ENCODE data around the gene KRT75. TPM values are rescaled to one million over a fixed set of nuclear protein-coding genes. Genes with fewer than 3 reads are reported as not detected.
A peak's percentile ranks its signal among the peaks of the same experiment; 100 is the strongest.

KRT75 gene
- total and polyA plus RNA-seq, 2 of the 4 experiments (the other 2 are of a cell fraction) = not detected

GRCh38 chr12:52436000-52436827 lies 2.0 kb upstream of the KRT75 start:
- Histone ChIP-seq H3K27ac (ENCODE audit: insufficient read depth, low read length) (no peak overlapping the region), H3K18ac (ENCODE audit: low read depth, low read length) (no peak overlapping the region), H3K4me1 (ENCODE audit: control insufficient read depth, insufficient read depth, low read length) (no peaks in the 10 kb centered on the region; the same call in 1 of the 2 replicates), H3K27me3 (ENCODE audit: control insufficient read depth, insufficient read depth, low read length) (peaks cover 10% of the 10 kb centered on the region), H4K20me1 (ENCODE audit: insufficient read depth, low read length) (no peaks in the 10 kb centered on the region), H3K4ac (ENCODE audit: low read depth, low read length) (no peak overlapping the region), H2BK5ac (ENCODE audit: low read depth, low read length, poor library complexity, severe bottlenecking) (no peak overlapping the region), H2AK5ac (ENCODE audit: low read depth, low read length) (no peak overlapping the region), H2BK15ac (ENCODE audit: low read depth, low read length) (no peak overlapping the region), H3K79me1 (ENCODE audit: low read depth in 1 of 2, low read length in 2 of 2) (no peaks in the 10 kb centered on the region), H3K4me3 (ENCODE audit: insufficient read depth, low read depth, low read length) (no peak overlapping the region), H4K8ac (ENCODE audit: low read depth in 2 of 2, low read length in 2 of 2) (no peak overlapping the region), H3K9me1 (ENCODE audit: insufficient read depth, low read length) (no peaks in the 10 kb centered on the region), H3K56ac (ENCODE audit: extremely low read depth, insufficient read depth, low read length) (no peak overlapping the region), H3K36me3 (ENCODE audit: control insufficient read depth, insufficient read depth, low read length) (no peaks in the 10 kb centered on the region), H2BK20ac (ENCODE audit: low read depth, low read length) (no peak overlapping the region), H3K9me3 (ENCODE audit: control insufficient read depth, insufficient read depth, low read length) (no peaks in the 10 kb centered on the region), H3K23ac (ENCODE audit: low read depth, low read length) (no peak overlapping the region), H3K4me2 (ENCODE audit: low read depth, low read length) (no peak overlapping the region), H3K9ac (ENCODE audit: low read depth, low read length) (no peak overlapping the region), H4K91ac (ENCODE audit: insufficient read depth, low read depth, low read length) (no peak overlapping the region), H3K14ac (replicated peaks; ENCODE audit: low read depth, low read length) (no peak overlapping the region), H4K5ac (ENCODE audit: low read depth, low read length) (no peak overlapping the region), H2BK120ac (ENCODE audit: low read depth, low read length) (no peak overlapping the region), H2AFZ (replicated peaks; ENCODE audit: low read length, poor library complexity) (no peak overlapping the region), H2AK9ac (replicated peaks; ENCODE audit: low read depth, low read length, poor library complexity) (no peak overlapping the region)
- DNase-seq (peak; percentile 6), ATAC-seq (ENCODE audit: low read depth) (no peak)
- ChIA-PET CTCF (no interaction called here), POLR2A (ENCODE audit: unreplicated experiment) (no interaction called here)
- dilution Hi-C loops (cut with HindIII; ENCODE audit: low sequenced_read_pairs, unreplicated experiment) (no loop called here), intact Hi-C loops (cut with micrococcal nuclease) (no loop called here), in situ Hi-C loops (cut with MboI; ENCODE audit: low sequenced_read_pairs) (no loop called here)
- no peak for TF ChIP-seq BHLHE40 (IDR thresholded peaks at IDR 0.05; ENCODE audit: low read depth, low read length)
- no peak for TF ChIP-seq CEBPB (IDR thresholded peaks at IDR 0.05; ENCODE audit: low read depth, low read length)
- TF ChIP-seq POLR2A (IDR thresholded peaks at IDR 0.05; ENCODE audit: low read depth, low read length) = no peak
- TF ChIP-seq MAFK (IDR thresholded peaks at IDR 0.05; ENCODE audit: low read depth, low read length) = no peak
- no peak for TF ChIP-seq CHD1 (IDR thresholded peaks at IDR 0.05; ENCODE audit: low read depth, low read length)
- TF ChIP-seq, protein P1, sequence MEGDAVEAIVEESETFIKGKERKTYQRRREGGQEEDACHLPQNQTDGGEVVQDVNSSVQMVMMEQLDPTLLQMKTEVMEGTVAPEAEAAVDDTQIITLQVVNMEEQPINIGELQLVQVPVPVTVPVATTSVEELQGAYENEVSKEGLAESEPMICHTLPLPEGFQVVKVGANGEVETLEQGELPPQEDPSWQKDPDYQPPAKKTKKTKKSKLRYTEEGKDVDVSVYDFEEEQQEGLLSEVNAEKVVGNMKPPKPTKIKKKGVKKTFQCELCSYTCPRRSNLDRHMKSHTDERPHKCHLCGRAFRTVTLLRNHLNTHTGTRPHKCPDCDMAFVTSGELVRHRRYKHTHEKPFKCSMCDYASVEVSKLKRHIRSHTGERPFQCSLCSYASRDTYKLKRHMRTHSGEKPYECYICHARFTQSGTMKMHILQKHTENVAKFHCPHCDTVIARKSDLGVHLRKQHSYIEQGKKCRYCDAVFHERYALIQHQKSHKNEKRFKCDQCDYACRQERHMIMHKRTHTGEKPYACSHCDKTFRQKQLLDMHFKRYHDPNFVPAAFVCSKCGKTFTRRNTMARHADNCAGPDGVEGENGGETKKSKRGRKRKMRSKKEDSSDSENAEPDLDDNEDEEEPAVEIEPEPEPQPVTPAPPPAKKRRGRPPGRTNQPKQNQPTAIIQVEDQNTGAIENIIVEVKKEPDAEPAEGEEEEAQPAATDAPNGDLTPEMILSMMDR (conservative IDR thresholded peaks at IDR 0.05; ENCODE audit: low read depth, low read length) = no peak
- no peak for TF ChIP-seq FOS (IDR thresholded peaks at IDR 0.05; ENCODE audit: low read depth, low read length)
- TF ChIP-seq MXI1 (IDR thresholded peaks at IDR 0.05; ENCODE audit: borderline replicate concordance, low read depth, low read length) = no peak
- TF ChIP-seq SMC3 (IDR thresholded peaks at IDR 0.05; ENCODE audit: low read depth, low read length) = no peak
- TF ChIP-seq RCOR1 (IDR thresholded peaks at IDR 0.05; ENCODE audit: insufficient replicate concordance, low read length) = no peak
- TF ChIP-seq RFX5 (IDR thresholded peaks at IDR 0.05; ENCODE audit: low read depth, low read length) = no peak
- TF ChIP-seq, protein P2, sequence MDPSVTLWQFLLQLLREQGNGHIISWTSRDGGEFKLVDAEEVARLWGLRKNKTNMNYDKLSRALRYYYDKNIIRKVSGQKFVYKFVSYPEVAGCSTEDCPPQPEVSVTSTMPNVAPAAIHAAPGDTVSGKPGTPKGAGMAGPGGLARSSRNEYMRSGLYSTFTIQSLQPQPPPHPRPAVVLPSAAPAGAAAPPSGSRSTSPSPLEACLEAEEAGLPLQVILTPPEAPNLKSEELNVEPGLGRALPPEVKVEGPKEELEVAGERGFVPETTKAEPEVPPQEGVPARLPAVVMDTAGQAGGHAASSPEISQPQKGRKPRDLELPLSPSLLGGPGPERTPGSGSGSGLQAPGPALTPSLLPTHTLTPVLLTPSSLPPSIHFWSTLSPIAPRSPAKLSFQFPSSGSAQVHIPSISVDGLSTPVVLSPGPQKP (IDR thresholded peaks at IDR 0.05; ENCODE audit: borderline replicate concordance, low read depth, low read length) = no peak
- TF ChIP-seq USF2 (IDR thresholded peaks at IDR 0.05; ENCODE audit: low read depth, low read length) = no peak
- no peak for TF ChIP-seq NFE2L2 (IDR thresholded peaks at IDR 0.05; ENCODE audit: low read depth, low read length)
- BruUV-seq (replicated peaks) = no TSS peak
- 43% methylated on average over 5 of the region's 9 CpGs; no CpG with 5 or more reads in 1 of the 2 experiments for WGBS, 2 experiments (ENCODE audit: extremely low coverage in 2 of 2, insufficient read length in 1 of 2)

Measured in IMR-90 (cell line).